HEK293 (cell line): ENCODE results near the gene ABCA7.

Experiments used
- GLI2 ChIP-seq: fragments of 450-650 bp; formaldehyde crosslinking; IDR thresholded peaks from 2 replicates; pipeline ENCODE4; 2017; ENCODE audit warnings: missing biosample characterization, missing genetic modification characterization, low read depth, borderline replicate concordance
- KLF1 ChIP-seq: fragments of 450-650 bp; formaldehyde crosslinking; IDR thresholded peaks from 2 replicates; pipeline ENCODE4 v1.5.1; 2016; ENCODE audit warnings: missing biosample characterization, missing genetic modification characterization
- PRDM1 ChIP-seq: fragments of 450-650 bp; formaldehyde crosslinking; IDR thresholded peaks from 2 replicates; pipeline ENCODE4; 2016; ENCODE audit warnings: missing biosample characterization, missing genetic modification characterization
- REST ChIP-seq: fragments of 450-650 bp; formaldehyde crosslinking; IDR thresholded peaks from 2 replicates; pipeline ENCODE4 v1.5.1; 2016; ENCODE audit warnings: missing biosample characterization, missing genetic modification characterization
- SCRT2 ChIP-seq: fragments of 450-650 bp; formaldehyde crosslinking; IDR thresholded peaks from 2 replicates; pipeline ENCODE4 v1.5.1; 2016; ENCODE audit warnings: missing biosample characterization, missing genetic modification characterization
- ZBTB44 ChIP-seq: fragments of 450-650 bp; IDR thresholded peaks from 2 replicates; pipeline ENCODE4 v1.5.1; 2018; ENCODE audit warnings: missing biosample characterization, mild to moderate bottlenecking, missing genetic modification characterization
- ZNF121 ChIP-seq: fragments of 450-650 bp; formaldehyde crosslinking; IDR thresholded peaks from 2 replicates; pipeline ENCODE4 v1.5.1; 2016; ENCODE audit warnings: missing biosample characterization, missing genetic modification characterization
- ZNF184 ChIP-seq: fragments of 450-650 bp; IDR thresholded peaks from 2 replicates; pipeline ENCODE4 v1.5.1; 2018; ENCODE audit warnings: missing biosample characterization, mild to moderate bottlenecking, missing genetic modification characterization
- ZNF211 ChIP-seq: fragments of 450-650 bp; formaldehyde crosslinking; IDR thresholded peaks from 2 replicates; pipeline ENCODE4 v1.5.1; 2016; ENCODE audit warnings: low read depth, missing biosample characterization, missing genetic modification characterization
- ZNF223 ChIP-seq: fragments of 450-650 bp; formaldehyde crosslinking; IDR thresholded peaks from 2 replicates; pipeline ENCODE4 v1.5.1; 2016; ENCODE audit warnings: missing biosample characterization, missing genetic modification characterization
- ZNF292 ChIP-seq: fragments of 450-650 bp; formaldehyde crosslinking; IDR thresholded peaks from 2 replicates; pipeline ENCODE4 v1.5.1; 2016; ENCODE audit warnings: low read depth, missing biosample characterization, missing genetic modification characterization, borderline replicate concordance
- ZNF341 ChIP-seq: fragments of 450-650 bp; formaldehyde crosslinking; IDR thresholded peaks from 2 replicates; pipeline ENCODE4; 2016; ENCODE audit warnings: low read depth, missing biosample characterization, missing genetic modification characterization
- ZNF37A ChIP-seq: fragments of 450-650 bp; IDR thresholded peaks from 2 replicates; pipeline ENCODE4 v1.5.1; 2018; ENCODE audit warnings: missing biosample characterization, missing genetic modification characterization
- ZNF423 ChIP-seq: fragments of 450-650 bp; formaldehyde crosslinking; IDR thresholded peaks from 2 replicates; pipeline ENCODE4 v1.5.1; 2016; ENCODE audit warnings: missing biosample characterization, missing genetic modification characterization
- ZNF501 ChIP-seq: fragments of 450-650 bp; formaldehyde crosslinking; IDR thresholded peaks from 2 replicates; pipeline ENCODE4 v1.5.1; 2016; ENCODE audit warnings: missing biosample characterization, missing genetic modification characterization
- ZNF549 ChIP-seq: fragments of 450-650 bp; IDR thresholded peaks from 2 replicates; pipeline ENCODE4 v1.5.1; 2018; ENCODE audit warnings: missing biosample characterization, missing genetic modification characterization, mild to moderate bottlenecking, inconsistent platforms, moderate library complexity
- ZNF560 ChIP-seq: fragments of 450-650 bp; formaldehyde crosslinking; IDR thresholded peaks from 2 replicates; pipeline ENCODE4 v1.5.1; 2017; ENCODE audit warnings: missing biosample characterization, missing genetic modification characterization, borderline replicate concordance
- ZNF596 ChIP-seq: fragments of 450-650 bp; IDR thresholded peaks from 2 replicates; pipeline ENCODE4 v1.5.0; 2018; ENCODE audit warnings: missing biosample characterization, mild to moderate bottlenecking, missing genetic modification characterization, moderate library complexity
- ZNF600 ChIP-seq: fragments of 450-650 bp; formaldehyde crosslinking; IDR thresholded peaks from 2 replicates; pipeline ENCODE4 v1.5.1; 2016; ENCODE audit warnings: missing biosample characterization, missing genetic modification characterization
- ZNF621 ChIP-seq: fragments of 450-650 bp; formaldehyde crosslinking; IDR thresholded peaks from 2 replicates; pipeline ENCODE4 v1.5.1; 2017; ENCODE audit warnings: missing biosample characterization, missing genetic modification characterization
- ZNF629 ChIP-seq: fragments of 450-650 bp; formaldehyde crosslinking; IDR thresholded peaks from 2 replicates; pipeline ENCODE4 v1.5.1; 2017; ENCODE audit warnings: missing biosample characterization, missing genetic modification characterization
- ZNF785 ChIP-seq: fragments of 450-650 bp; formaldehyde crosslinking; IDR thresholded peaks from 2 replicates; pipeline ENCODE4 v1.5.1; 2016; ENCODE audit warnings: missing biosample characterization, missing genetic modification characterization
- ZSCAN16 ChIP-seq: fragments of 450-650 bp; formaldehyde crosslinking; IDR thresholded peaks from 2 replicates; pipeline ENCODE4 v1.5.1; 2016; ENCODE audit warnings: missing biosample characterization, missing genetic modification characterization
- ZSCAN18 ChIP-seq: fragments of 450-650 bp; formaldehyde crosslinking; IDR thresholded peaks from 2 replicates; pipeline ENCODE4 v1.5.1; 2016; ENCODE audit warnings: missing biosample characterization, missing genetic modification characterization
- ZXDB ChIP-seq: fragments of 450-650 bp; formaldehyde crosslinking; IDR thresholded peaks from 2 replicates; pipeline ENCODE4 v1.5.1; 2016; ENCODE audit warnings: missing biosample characterization, missing genetic modification characterization
- TF ChIP-seq, protein P1 (sequence below): fragments of 450-650 bp; formaldehyde crosslinking; IDR thresholded peaks from 2 replicates; pipeline ENCODE4 v1.5.1; 2016; ENCODE audit warnings: missing biosample characterization, missing genetic modification characterization
- TF ChIP-seq, protein P2 (sequence below): fragments of 450-650 bp; formaldehyde crosslinking; IDR thresholded peaks from 2 replicates; pipeline ENCODE4 v1.5.1; 2017; ENCODE audit warnings: missing biosample characterization, missing genetic modification characterization
- TF ChIP-seq, protein P3 (sequence below): fragments of 450-650 bp; formaldehyde crosslinking; IDR thresholded peaks from 2 replicates; pipeline ENCODE4 v1.5.1; 2016; ENCODE audit warnings: missing biosample characterization, missing genetic modification characterization

ABCA7 gene

GRCh38 chr19:1106841-1107660, 67.1 kb downstream of the ABCA7 start (continued):
- TF ChIP-seq ZNF292 (tag by site-specific recombination) (no peak), ZNF184 (tag by site-specific recombination) (no peak), ZNF549 (no peak), ZNF785 (no peak), KLF1 (tag by site-specific recombination) (no peak; the same call in 1 of the 2 replicates), ZNF501 (no peak), ZSCAN16 (no peak), ZNF596 (tag by site-specific recombination) (0 out of 2 replicates have a peak, but pooled peaks have one; percentile 10), ZNF211 (tag by site-specific recombination) (no peak), ZNF600 (no peak), ZXDB (tag by site-specific recombination) (0 out of 2 replicates have a peak, but pooled peaks have one; percentile 4), REST (tag by site-specific recombination) (no peak), ZNF629 (tag by site-specific recombination) (0 out of 2 replicates have a peak, but pooled peaks have one; percentile 24), ZNF423 (tag by site-specific recombination) (0 out of 2 replicates have a peak, but pooled peaks have one; percentile 20), ZBTB44 (tag by site-specific recombination) (no peak), ZNF341 (tag by site-specific recombination) (no peak; the same call in 1 of the 2 replicates), ZNF621 (tag by site-specific recombination) (no peak), ZSCAN18 (no peak), ZNF223 (no peak), GLI2 (tag by site-specific recombination) (no peak), PRDM1 (no peak), ZNF37A (no peak), SCRT2 (tag by site-specific recombination) (no peak), ZNF560 (tag by site-specific recombination) (no peak), ZNF121 (tag by site-specific recombination) (peak; percentile 48; the same call in 1 of the 2 replicates)
- TF ChIP-seq, protein P1, sequence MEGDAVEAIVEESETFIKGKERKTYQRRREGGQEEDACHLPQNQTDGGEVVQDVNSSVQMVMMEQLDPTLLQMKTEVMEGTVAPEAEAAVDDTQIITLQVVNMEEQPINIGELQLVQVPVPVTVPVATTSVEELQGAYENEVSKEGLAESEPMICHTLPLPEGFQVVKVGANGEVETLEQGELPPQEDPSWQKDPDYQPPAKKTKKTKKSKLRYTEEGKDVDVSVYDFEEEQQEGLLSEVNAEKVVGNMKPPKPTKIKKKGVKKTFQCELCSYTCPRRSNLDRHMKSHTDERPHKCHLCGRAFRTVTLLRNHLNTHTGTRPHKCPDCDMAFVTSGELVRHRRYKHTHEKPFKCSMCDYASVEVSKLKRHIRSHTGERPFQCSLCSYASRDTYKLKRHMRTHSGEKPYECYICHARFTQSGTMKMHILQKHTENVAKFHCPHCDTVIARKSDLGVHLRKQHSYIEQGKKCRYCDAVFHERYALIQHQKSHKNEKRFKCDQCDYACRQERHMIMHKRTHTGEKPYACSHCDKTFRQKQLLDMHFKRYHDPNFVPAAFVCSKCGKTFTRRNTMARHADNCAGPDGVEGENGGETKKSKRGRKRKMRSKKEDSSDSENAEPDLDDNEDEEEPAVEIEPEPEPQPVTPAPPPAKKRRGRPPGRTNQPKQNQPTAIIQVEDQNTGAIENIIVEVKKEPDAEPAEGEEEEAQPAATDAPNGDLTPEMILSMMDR (tag by site-specific recombination), result peak; percentile 52
- TF ChIP-seq, protein P2, sequence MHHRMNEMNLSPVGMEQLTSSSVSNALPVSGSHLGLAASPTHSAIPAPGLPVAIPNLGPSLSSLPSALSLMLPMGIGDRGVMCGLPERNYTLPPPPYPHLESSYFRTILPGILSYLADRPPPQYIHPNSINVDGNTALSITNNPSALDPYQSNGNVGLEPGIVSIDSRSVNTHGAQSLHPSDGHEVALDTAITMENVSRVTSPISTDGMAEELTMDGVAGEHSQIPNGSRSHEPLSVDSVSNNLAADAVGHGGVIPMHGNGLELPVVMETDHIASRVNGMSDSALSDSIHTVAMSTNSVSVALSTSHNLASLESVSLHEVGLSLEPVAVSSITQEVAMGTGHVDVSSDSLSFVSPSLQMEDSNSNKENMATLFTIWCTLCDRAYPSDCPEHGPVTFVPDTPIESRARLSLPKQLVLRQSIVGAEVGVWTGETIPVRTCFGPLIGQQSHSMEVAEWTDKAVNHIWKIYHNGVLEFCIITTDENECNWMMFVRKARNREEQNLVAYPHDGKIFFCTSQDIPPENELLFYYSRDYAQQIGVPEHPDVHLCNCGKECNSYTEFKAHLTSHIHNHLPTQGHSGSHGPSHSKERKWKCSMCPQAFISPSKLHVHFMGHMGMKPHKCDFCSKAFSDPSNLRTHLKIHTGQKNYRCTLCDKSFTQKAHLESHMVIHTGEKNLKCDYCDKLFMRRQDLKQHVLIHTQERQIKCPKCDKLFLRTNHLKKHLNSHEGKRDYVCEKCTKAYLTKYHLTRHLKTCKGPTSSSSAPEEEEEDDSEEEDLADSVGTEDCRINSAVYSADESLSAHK (tag by site-specific recombination), result no peak
- TF ChIP-seq, protein P3, sequence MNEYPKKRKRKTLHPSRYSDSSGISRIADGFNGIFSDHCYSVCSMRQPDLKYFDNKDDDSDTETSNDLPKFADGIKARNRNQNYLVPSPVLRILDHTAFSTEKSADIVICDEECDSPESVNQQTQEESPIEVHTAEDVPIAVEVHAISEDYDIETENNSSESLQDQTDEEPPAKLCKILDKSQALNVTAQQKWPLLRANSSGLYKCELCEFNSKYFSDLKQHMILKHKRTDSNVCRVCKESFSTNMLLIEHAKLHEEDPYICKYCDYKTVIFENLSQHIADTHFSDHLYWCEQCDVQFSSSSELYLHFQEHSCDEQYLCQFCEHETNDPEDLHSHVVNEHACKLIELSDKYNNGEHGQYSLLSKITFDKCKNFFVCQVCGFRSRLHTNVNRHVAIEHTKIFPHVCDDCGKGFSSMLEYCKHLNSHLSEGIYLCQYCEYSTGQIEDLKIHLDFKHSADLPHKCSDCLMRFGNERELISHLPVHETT (tag by site-specific recombination), result no peak
